ENCODE results near the gene MSX1. TPM values are rescaled to one million over a fixed set of nuclear protein-coding genes. Genes with fewer than 3 reads are reported as not detected.

MSX1 gene
- total RNA-seq, 1 experiment from 2014 or later: not detected

DNA sequence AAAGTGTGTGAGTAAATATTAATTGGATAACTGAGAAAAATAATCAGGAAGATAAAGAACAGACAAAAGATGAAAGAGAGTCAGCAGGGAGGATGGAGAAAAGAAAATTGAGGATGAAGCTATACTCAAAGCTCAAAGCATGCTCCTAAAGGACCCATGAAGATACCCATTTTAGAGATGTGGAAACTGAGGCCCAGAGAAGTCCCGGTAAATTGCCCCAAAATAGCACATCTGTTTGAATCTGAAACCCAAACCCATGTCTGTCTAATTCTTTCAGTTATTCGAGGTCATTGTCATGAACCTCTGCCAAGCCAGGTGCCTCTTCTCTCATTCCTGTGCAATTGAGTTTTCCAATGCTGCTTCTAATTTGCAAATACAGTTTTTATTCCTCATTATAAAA, 29.6 kb upstream of the MSX1 start:
- Histone ChIP-seq H3K4me2 (no peak overlapping the region), H3K27me3 (ENCODE audit: insufficient read depth, low read depth) (no peaks in the 10 kb centered on the region), H3K4me3 (no peak overlapping the region), H3K36me3 (ENCODE audit: low read depth) (no peaks in the 10 kb centered on the region), H3K4me1 (replicated peaks; ENCODE audit: insufficient read depth) (no peaks in the 10 kb centered on the region), H3K9me2 (ENCODE audit: insufficient read depth) (no peaks in the 10 kb centered on the region), H3K9me3 (ENCODE audit: insufficient read depth, low read depth) (no peaks in the 10 kb centered on the region), H3F3A (ENCODE audit: insufficient read depth, low read depth) (no peaks in the 10 kb centered on the region), H4K20me1 (ENCODE audit: insufficient read depth) (no peaks in the 10 kb centered on the region), H3K79me2 (ENCODE audit: low read depth) (no peaks in the 10 kb centered on the region), H3K27ac (no peak overlapping the region), H2AFZ (no peak overlapping the region)
- ChIA-PET CTCF (no interaction called here), POLR2A (ENCODE audit: unreplicated experiment) (no interaction called here)
- DNase-seq: no peak
- TF ChIP-seq, protein P1, sequence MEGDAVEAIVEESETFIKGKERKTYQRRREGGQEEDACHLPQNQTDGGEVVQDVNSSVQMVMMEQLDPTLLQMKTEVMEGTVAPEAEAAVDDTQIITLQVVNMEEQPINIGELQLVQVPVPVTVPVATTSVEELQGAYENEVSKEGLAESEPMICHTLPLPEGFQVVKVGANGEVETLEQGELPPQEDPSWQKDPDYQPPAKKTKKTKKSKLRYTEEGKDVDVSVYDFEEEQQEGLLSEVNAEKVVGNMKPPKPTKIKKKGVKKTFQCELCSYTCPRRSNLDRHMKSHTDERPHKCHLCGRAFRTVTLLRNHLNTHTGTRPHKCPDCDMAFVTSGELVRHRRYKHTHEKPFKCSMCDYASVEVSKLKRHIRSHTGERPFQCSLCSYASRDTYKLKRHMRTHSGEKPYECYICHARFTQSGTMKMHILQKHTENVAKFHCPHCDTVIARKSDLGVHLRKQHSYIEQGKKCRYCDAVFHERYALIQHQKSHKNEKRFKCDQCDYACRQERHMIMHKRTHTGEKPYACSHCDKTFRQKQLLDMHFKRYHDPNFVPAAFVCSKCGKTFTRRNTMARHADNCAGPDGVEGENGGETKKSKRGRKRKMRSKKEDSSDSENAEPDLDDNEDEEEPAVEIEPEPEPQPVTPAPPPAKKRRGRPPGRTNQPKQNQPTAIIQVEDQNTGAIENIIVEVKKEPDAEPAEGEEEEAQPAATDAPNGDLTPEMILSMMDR (conservative IDR thresholded peaks at IDR 0.05): no peak
- no peak for TF ChIP-seq EZH2 (IDR thresholded peaks at IDR 0.05; ENCODE audit: low read depth)
- intact Hi-C loops (cut with micrococcal nuclease; ENCODE audit: unreplicated experiment): no loop called here
- no TSS peak for BruUV-seq (replicated peaks)

DNA sequence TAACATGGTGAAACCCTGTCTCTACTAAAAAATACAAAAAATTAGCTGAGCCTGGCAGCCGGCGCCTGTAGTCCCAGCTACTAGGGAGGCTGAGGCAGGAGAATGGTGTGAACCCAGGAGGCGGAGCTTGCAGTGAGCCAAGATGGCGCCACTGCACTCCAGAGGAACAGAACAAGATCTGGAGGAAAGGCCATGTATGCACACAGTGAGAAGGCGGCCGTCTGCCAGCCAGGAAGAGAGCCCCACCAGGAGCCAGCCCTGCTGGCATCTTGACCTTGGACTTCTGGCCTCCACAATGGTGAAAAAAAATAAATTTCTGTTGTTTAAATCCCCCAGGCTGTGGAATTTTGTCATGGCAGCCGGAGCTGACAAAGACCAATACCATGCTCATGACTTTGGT, 28.2 kb upstream of the MSX1 start:
- Histone ChIP-seq H3K36me3 (ENCODE audit: low read depth) (no peaks in the 10 kb centered on the region), H3K27me3 (ENCODE audit: insufficient read depth, low read depth) (no peaks in the 10 kb centered on the region), H3K9me3 (ENCODE audit: insufficient read depth, low read depth) (no peaks in the 10 kb centered on the region), H3K79me2 (ENCODE audit: low read depth) (no peaks in the 10 kb centered on the region), H3K4me1 (replicated peaks; ENCODE audit: insufficient read depth) (no peaks in the 10 kb centered on the region), H3K4me2 (no peak overlapping the region), H4K20me1 (ENCODE audit: insufficient read depth) (no peaks in the 10 kb centered on the region), H2AFZ (no peak overlapping the region), H3K4me3 (no peak overlapping the region), H3F3A (ENCODE audit: insufficient read depth, low read depth) (no peaks in the 10 kb centered on the region), H3K9me2 (ENCODE audit: insufficient read depth) (no peaks in the 10 kb centered on the region), H3K27ac (no peak overlapping the region)
- no peak for DNase-seq
- BruUV-seq (replicated peaks): no TSS peak
- intact Hi-C loops (cut with micrococcal nuclease; ENCODE audit: unreplicated experiment): no loop called here
- no peak for TF ChIP-seq EZH2 (IDR thresholded peaks at IDR 0.05; ENCODE audit: low read depth)
- TF ChIP-seq, protein P1 (conservative IDR thresholded peaks at IDR 0.05): no peak
- CTCF ChIA-PET: no interaction called here
- POLR2A ChIA-PET (ENCODE audit: unreplicated experiment): no interaction called here

GRCh38 chr4:4831825-4832224, 27.6 kb upstream of the MSX1 start:
- no peak overlapping the region for H3K27ac ChIP-seq
- no peaks in the 10 kb centered on the region for H3K9me3 ChIP-seq (ENCODE audit: insufficient read depth, low read depth)
- H3K27me3 ChIP-seq (ENCODE audit: insufficient read depth, low read depth): no peaks in the 10 kb centered on the region
- BruUV-seq (replicated peaks): no TSS peak
- H3F3A ChIP-seq (ENCODE audit: insufficient read depth, low read depth): no peaks in the 10 kb centered on the region
- no peak overlapping the region for H3K4me2 ChIP-seq
- no peak overlapping the region for H3K4me3 ChIP-seq
- H2AFZ ChIP-seq: no peak overlapping the region
- H3K36me3 ChIP-seq (ENCODE audit: low read depth): no peaks in the 10 kb centered on the region
- TF ChIP-seq, protein P1 (conservative IDR thresholded peaks at IDR 0.05): no peak
- no peak for TF ChIP-seq EZH2 (IDR thresholded peaks at IDR 0.05; ENCODE audit: low read depth)
- intact Hi-C loops (cut with micrococcal nuclease; ENCODE audit: unreplicated experiment): no loop called here
- POLR2A ChIA-PET (ENCODE audit: unreplicated experiment): no interaction called here
- H3K79me2 ChIP-seq (ENCODE audit: low read depth): no peaks in the 10 kb centered on the region
- no peaks in the 10 kb centered on the region for H3K4me1 ChIP-seq (replicated peaks; ENCODE audit: insufficient read depth)
- CTCF ChIA-PET: no interaction called here
- H4K20me1 ChIP-seq (ENCODE audit: insufficient read depth): no peaks in the 10 kb centered on the region
- DNase-seq: no peak
- no peaks in the 10 kb centered on the region for H3K9me2 ChIP-seq (ENCODE audit: insufficient read depth)
